Activated naive CD4-positive, alpha-beta T cell treated with anti-CD3 and anti-CD28 coated beads for 36 hours (primary cell): ENCODE measurements around the gene PROM2. TPM values are rescaled to one million over a fixed set of nuclear protein-coding genes. Genes with fewer than 3 reads are reported as not detected.

Experiments used
- CTCF ChIA-PET: fragments of 350-600 bp; sonication (Branson Sonifier 250); formaldehyde crosslinking; loops from one replicate; lab custom pipeline; 2021; ENCODE audit warnings: antibody characterized with exemption; lab: Charles Lee
- DNase-seq: peaks from one replicate; pipeline ENCODE4 v3.0.0-alpha.2; 2020
- H3K27ac Mint-ChIP-seq: one replicate; pipeline ENCODE4 v1.8.0; 2021; ENCODE audit warnings: mild to moderate bottlenecking, mixed read lengths
- H3K27me3 Mint-ChIP-seq: one replicate; pipeline ENCODE4 v1.8.0; 2021; ENCODE audit warnings: low read depth, mixed read lengths
- H3K36me3 Mint-ChIP-seq: one replicate; pipeline ENCODE4 v1.8.0; 2021; ENCODE audit warnings: low read depth, mixed read lengths
- H3K4me1 Mint-ChIP-seq: one replicate; pipeline ENCODE4 v1.8.0; 2021; ENCODE audit warnings: low read depth, mixed read lengths
- H3K4me3 Mint-ChIP-seq: one replicate; pipeline ENCODE4 v1.8.0; 2021; ENCODE audit warnings: mild to moderate bottlenecking, moderate library complexity, mixed read lengths
- H3K9me3 Mint-ChIP-seq: one replicate; pipeline ENCODE4 v1.8.0; 2021; ENCODE audit warnings: mixed read lengths
- intact Hi-C: fragments of 100-400 bp; cut with micrococcal nuclease; formaldehyde crosslinking; loops from one replicate; pipeline ENCODE4 v1.15.1; 2023
- total RNA-seq, 2 experiments: library from RNA; stranded (reverse); gene quantifications; one replicate each; pipeline ENCODE4 v1.2.3, GENCODE V29; 2021

The PROM2 gene
- total RNA-seq, 2 experiments from 2014 or later = 0.45 to 0.89 TPM

DNA sequence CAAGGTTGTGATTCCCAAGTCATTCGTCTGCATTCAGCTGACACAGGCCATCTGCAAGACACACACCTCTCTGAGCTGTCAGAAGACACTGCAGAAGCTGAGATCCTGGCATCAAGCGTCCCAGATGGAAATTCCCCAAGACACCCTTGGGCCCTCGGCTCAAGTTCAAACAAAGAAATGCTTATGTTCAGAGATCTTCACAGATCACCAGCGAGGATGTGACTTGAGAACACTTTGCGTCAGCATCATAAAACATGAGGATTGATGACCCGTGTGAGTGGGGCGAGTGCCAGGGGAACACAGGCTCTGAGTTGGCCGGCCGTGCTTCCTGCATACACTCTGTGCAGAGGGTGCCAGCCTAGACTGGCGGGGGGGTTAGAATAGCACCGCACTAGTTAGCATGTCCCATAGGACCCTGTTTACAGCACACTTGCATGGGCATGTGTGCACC lies 59.7 kb downstream of the PROM2 start:
- intact Hi-C loops = no loop called here
- CTCF ChIA-PET = interaction anchor here (1.3 kb wide), 1 partner anchor 12 kb away, joined by 4 read pairs; no protein-coding TSS in a partner anchor
- no peak for DNase-seq
- H3K4me1 Mint-ChIP-seq = no peaks in the 10 kb centered on the region
- no peaks in the 10 kb centered on the region for H3K27me3 Mint-ChIP-seq
- no peaks in the 10 kb centered on the region for H3K9me3 Mint-ChIP-seq
- H3K27ac Mint-ChIP-seq = no peak overlapping the region
- no peaks in the 10 kb centered on the region for H3K36me3 Mint-ChIP-seq
- no peak overlapping the region for H3K4me3 Mint-ChIP-seq

DNA sequence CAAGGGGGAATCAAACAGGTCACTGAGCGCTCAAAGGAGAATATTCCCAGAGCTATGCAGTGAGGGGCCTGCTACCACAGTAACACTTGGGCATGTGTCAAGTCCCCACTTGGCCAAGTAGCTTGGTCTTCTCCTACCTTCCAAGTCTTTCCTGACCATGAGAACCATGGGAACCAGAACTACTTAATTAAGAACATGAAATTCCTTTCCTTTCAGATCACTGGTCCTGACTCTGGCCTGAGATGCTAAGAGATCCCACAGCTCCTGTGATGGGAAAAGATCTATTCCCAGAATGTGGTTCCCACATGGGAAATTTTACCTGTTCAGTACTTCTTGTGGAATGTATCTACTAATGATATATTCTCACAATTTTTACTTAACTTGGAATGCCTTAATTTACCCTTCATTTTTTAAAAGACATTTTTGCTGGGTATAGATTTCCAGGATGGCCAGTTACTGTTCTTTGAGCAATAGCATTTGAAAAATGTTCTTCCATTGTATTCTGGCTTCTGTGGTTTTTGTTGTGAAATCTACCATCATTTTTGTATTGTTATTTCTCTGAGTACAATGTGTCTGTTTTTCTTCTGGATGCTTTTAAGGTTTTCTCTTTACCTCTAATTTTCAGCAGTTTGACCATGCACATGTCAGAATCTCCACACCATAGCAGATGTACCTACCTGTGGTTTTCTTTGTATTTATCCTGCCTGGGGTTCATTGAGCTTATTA lies 60.8 kb downstream of the PROM2 start:
- no peaks in the 10 kb centered on the region for H3K36me3 Mint-ChIP-seq
- H3K27ac Mint-ChIP-seq = no peak overlapping the region
- no peaks in the 10 kb centered on the region for H3K27me3 Mint-ChIP-seq
- intact Hi-C loops = no loop called here
- H3K4me1 Mint-ChIP-seq = no peaks in the 10 kb centered on the region
- H3K4me3 Mint-ChIP-seq = no peak overlapping the region
- H3K9me3 Mint-ChIP-seq = no peaks in the 10 kb centered on the region
- no peak for DNase-seq
- CTCF ChIA-PET = no interaction called here

DNA sequence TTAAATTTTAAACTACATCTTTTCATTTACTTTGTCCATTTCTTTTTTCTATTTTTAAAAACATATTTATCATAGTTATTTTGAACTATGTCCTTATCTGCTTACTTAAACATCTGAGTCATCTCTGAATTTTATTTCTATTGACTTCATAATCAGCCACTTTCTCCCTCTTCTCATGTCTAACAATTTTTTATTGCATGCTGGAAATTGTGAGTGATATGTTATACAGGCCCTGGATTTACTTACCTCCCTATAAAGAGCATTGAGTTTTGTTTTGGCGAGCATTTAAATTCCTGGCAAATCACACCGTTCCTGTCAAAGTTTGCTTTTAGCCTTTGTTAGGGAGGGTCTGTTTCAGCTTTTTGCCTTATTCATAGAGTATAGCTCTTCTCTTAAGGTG lies 62.2 kb downstream of the PROM2 start:
- no peak for DNase-seq
- CTCF ChIA-PET = no interaction called here
- intact Hi-C loops = no loop called here
- Mint-ChIP-seq H3K4me3 (no peak overlapping the region), H3K4me1 (no peaks in the 10 kb centered on the region), H3K27ac (no peak overlapping the region), H3K27me3 (no peaks in the 10 kb centered on the region), H3K36me3 (no peaks in the 10 kb centered on the region), H3K9me3 (no peaks in the 10 kb centered on the region)

DNA sequence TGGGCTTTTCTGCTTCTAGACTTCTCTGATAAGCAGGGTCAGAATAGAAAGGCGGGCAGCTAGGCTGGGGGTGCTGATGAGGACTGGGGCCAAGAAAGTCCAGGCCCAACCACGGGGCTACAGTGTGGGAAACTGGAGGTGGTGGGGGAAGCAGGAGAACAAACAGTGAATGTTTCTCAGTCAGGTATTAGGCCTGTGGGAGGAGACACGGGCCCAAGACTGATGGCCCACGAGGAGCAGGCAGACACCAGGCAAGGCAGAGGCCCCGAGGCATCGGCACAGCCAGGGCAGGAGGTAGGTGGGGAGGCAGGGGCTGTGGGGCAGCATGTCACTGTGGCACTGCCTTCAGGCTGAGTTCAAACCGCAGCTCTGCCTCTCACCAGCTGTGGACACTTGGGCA lies 63.6 kb downstream of the PROM2 start:
- no peaks in the 10 kb centered on the region for H3K36me3 Mint-ChIP-seq

More for the DNA sequence above, 63.6 kb downstream of the PROM2 start:
- intact Hi-C loops = no loop called here
- DNase-seq = no peak
- Mint-ChIP-seq H3K27ac (no peak overlapping the region), H3K9me3 (no peaks in the 10 kb centered on the region), H3K4me3 (no peak overlapping the region), H3K4me1 (no peaks in the 10 kb centered on the region), H3K27me3 (peaks cover 7% of the 10 kb centered on the region)
- CTCF ChIA-PET = no interaction called here

Other genes starting within 250 kb of the PROM2 start
- gene MAL, start 248.7 kb upstream of the PROM2 start, total RNA-seq = 10 to 100 TPM; 22.3 to 23.5 TPM
- 10 to 100 TPM; 90.4 to 96.0 TPM for gene MRPS5, start 152.6 kb upstream of the PROM2 start, total RNA-seq
- 1 to 10 TPM; 9.1 to 9.7 TPM for gene ZNF514, start 114.6 kb upstream of the PROM2 start, total RNA-seq
- 1 to 10 TPM; 2.6 to 3.1 TPM for gene ZNF2, start 108.6 kb upstream of the PROM2 start, total RNA-seq
- 1 to 10 TPM; 2.7 to 3.1 TPM for gene ZNF892, start 66.9 kb upstream of the PROM2 start, total RNA-seq
- not detected for gene KCNIP3, start 22.9 kb downstream of the PROM2 start, total RNA-seq
- gene FAHD2A, start 128.3 kb downstream of the PROM2 start, total RNA-seq = 10 to 100 TPM; 49.3 to 50.7 TPM
- gene TRIM43B, start 210.3 kb downstream of the PROM2 start, total RNA-seq = not detected